MM.1S (cell line): Measurements from ENCODE around the gene TMED8.

Experiments
- DNase-seq: peaks from one replicate; pipeline ENCODE4 v3.0.0-alpha.2; 2015
- H2AFZ ChIP-seq: fragments of 300-600 bp; sonication (generic); 2 replicates; pipeline ENCODE4 v1.6.0; 2016; ENCODE audit warnings: antibody characterized with exemption, low read length
- H3F3A ChIP-seq: fragments of 300-600 bp; sonication (generic); 2 replicates; pipeline ENCODE4 v1.6.1; 2016; ENCODE audit warnings: mild to moderate bottlenecking, antibody characterized with exemption, low read length, moderate library complexity, mixed read lengths; ENCODE audit not compliant: insufficient read depth
- H3K27ac ChIP-seq: fragments of 300-600 bp; sonication (generic); 2 replicates; pipeline ENCODE4 v1.5.1; 2016; ENCODE audit warnings: mild to moderate bottlenecking, low read length
- H3K27me3 ChIP-seq: fragments of 300-600 bp; sonication (generic); replicated peaks from 2 replicates; pipeline ENCODE4 v1.6.0; 2016; ENCODE audit warnings: low read length; ENCODE audit not compliant: insufficient read depth
- H3K36me3 ChIP-seq: fragments of 300-600 bp; sonication (generic); replicated peaks from 2 replicates; pipeline ENCODE4 v1.6.1; 2016; ENCODE audit warnings: mild to moderate bottlenecking, low read length, mixed read lengths; ENCODE audit not compliant: insufficient read depth
- H3K4me1 ChIP-seq: fragments of 300-600 bp; sonication (generic); 2 replicates; pipeline ENCODE4 v1.6.1; 2016; ENCODE audit warnings: low read length, mixed read lengths
- H3K4me2 ChIP-seq: fragments of 300-600 bp; sonication (generic); 2 replicates; pipeline ENCODE4 v1.6.0; 2016; ENCODE audit warnings: low read depth, low read length
- H3K4me3 ChIP-seq: fragments of 300-600 bp; sonication (generic); 2 replicates; pipeline ENCODE4 v1.5.1; 2016; ENCODE audit warnings: low read length, mixed read lengths
- H3K79me2 ChIP-seq: fragments of 300-600 bp; sonication (generic); 2 replicates; pipeline ENCODE4 v1.6.1; 2016; ENCODE audit warnings: mixed run types, low read length, mixed read lengths
- H3K9ac ChIP-seq: fragments of 300-600 bp; sonication (generic); 2 replicates; pipeline ENCODE4 v1.6.1; 2016; ENCODE audit warnings: low read length, mixed read lengths
- H3K9me2 ChIP-seq: fragments of 300-600 bp; sonication (generic); replicated peaks from 2 replicates; pipeline ENCODE4 v1.6.1; 2016; ENCODE audit warnings: mild to moderate bottlenecking, low read length, mixed read lengths; ENCODE audit not compliant: insufficient read depth
- H3K9me3 ChIP-seq: fragments of 300-600 bp; sonication (generic); replicated peaks from 2 replicates; pipeline ENCODE4 v1.6.1; 2016; ENCODE audit warnings: mild to moderate bottlenecking, low read length, mixed read lengths; ENCODE audit not compliant: insufficient read depth
- H4K20me1 ChIP-seq: fragments of 300-600 bp; sonication (generic); 2 replicates; pipeline ENCODE4 v1.6.1; 2016; ENCODE audit warnings: mild to moderate bottlenecking, low read length, moderate library complexity, mixed read lengths; ENCODE audit not compliant: insufficient read depth
- CTCF ChIP-seq: fragments of 300-600 bp; sonication (generic); IDR thresholded peaks from 2 replicates; pipeline ENCODE4 v1.5.1; 2016; ENCODE audit warnings: antibody characterized with exemption, low read length, mixed read lengths
- EZH2 ChIP-seq: fragments of 300-600 bp; sonication (generic); optimal IDR thresholded peaks from 2 replicates; pipeline ENCODE3; 2017; ENCODE audit warnings: low read depth, mild to moderate bottlenecking, antibody characterized with exemption, low read length, mixed read lengths
- EZH2phosphoT487 ChIP-seq: fragments of 300-600 bp; sonication (generic); IDR thresholded peaks from 2 replicates; pipeline ENCODE4 v1.6.1; 2018; ENCODE audit warnings: antibody characterized with exemption, low read length

TMED8 gene

GRCh38 chr14:77323571-77323970, 53.3 kb downstream of the TMED8 start:
- H3K9me3 ChIP-seq = no peaks in the 10 kb centered on the region

DNA sequence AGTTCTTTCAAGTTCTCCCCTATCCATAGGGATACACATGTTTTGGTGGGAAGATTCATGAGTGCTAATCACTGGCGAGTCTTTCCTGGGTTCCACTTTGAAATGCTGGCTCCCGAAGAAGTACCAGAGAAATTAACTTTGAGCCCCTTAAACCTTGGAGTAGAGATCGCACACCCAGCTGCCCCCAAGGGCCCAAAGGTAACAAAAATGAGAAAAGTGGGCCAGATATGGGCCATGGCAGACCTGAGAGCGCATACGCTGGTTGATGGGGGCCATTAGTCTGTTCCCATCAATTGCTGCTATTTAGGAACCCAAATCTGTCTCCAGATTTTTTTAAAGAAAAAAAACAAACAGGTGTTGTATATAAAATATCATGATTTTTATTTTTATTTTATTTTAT, 53.9 kb downstream of the TMED8 start:
- Histone ChIP-seq H3K4me3 (no peak overlapping the region), H4K20me1 (no peaks in the 10 kb centered on the region), H3K9ac (no peak overlapping the region), H3F3A (no peaks in the 10 kb centered on the region), H3K36me3 (no peaks in the 10 kb centered on the region), H3K9me3 (no peaks in the 10 kb centered on the region), H3K4me2 (no peak overlapping the region), H3K27ac (no peak overlapping the region), H3K4me1 (peaks cover 7% of the 10 kb centered on the region; the same call in 1 of the 2 replicates), H3K79me2 (peaks cover 7% of the 10 kb centered on the region), H2AFZ (no peak overlapping the region), H3K9me2 (no peaks in the 10 kb centered on the region), H3K27me3 (no peaks in the 10 kb centered on the region)
- DNase-seq = no peak
- no peak for TF ChIP-seq CTCF
- no peak for TF ChIP-seq EZH2phosphoT487
- TF ChIP-seq EZH2 = no peak

More at GRCh38 chr14:77323571-77323970, 53.3 kb downstream of the TMED8 start:
- H3K27ac ChIP-seq = no peak overlapping the region
- H3K36me3 ChIP-seq = no peaks in the 10 kb centered on the region
- peaks cover 7% of the 10 kb centered on the region; the same call in 1 of the 2 replicates for H3K4me1 ChIP-seq
- no peak for TF ChIP-seq EZH2
- TF ChIP-seq EZH2phosphoT487 = no peak
- TF ChIP-seq CTCF = no peak
- H3F3A ChIP-seq = no peaks in the 10 kb centered on the region
- no peak overlapping the region for H3K9ac ChIP-seq
- no peaks in the 10 kb centered on the region for H3K27me3 ChIP-seq
- peaks cover 7% of the 10 kb centered on the region for H3K79me2 ChIP-seq
- H4K20me1 ChIP-seq = no peaks in the 10 kb centered on the region
- H3K4me3 ChIP-seq = no peak overlapping the region
- no peak overlapping the region for H2AFZ ChIP-seq
- no peak for DNase-seq
- no peak overlapping the region for H3K4me2 ChIP-seq
- H3K9me2 ChIP-seq = no peaks in the 10 kb centered on the region

GRCh38 chr14:77322250-77322902, 54.5 kb downstream of the TMED8 start:
- TF ChIP-seq EZH2 (no peak), CTCF (no peak), EZH2phosphoT487 (no peak)
- peak overlapping the region; percentile 85; the same call in 1 of the 2 replicates for H3K27ac ChIP-seq
- no peak for DNase-seq

More at GRCh38 chr14:77322250-77322902, 54.5 kb downstream of the TMED8 start:
- H2AFZ ChIP-seq = 0 out of 2 replicates have a peak overlapping the region, but pooled peaks have one; percentile 70
- H3K27me3 ChIP-seq = no peaks in the 10 kb centered on the region
- H3K9ac ChIP-seq = peak overlapping the region; percentile 92; the same call in 1 of the 2 replicates
- H3K4me1 ChIP-seq = peaks cover 7% of the 10 kb centered on the region; the same call in 1 of the 2 replicates
- H3K4me2 ChIP-seq = peak overlapping the region; percentile 67
- no peaks in the 10 kb centered on the region for H4K20me1 ChIP-seq
- no peaks in the 10 kb centered on the region for H3K36me3 ChIP-seq
- peaks cover 7% of the 10 kb centered on the region for H3K79me2 ChIP-seq
- no peaks in the 10 kb centered on the region for H3K9me2 ChIP-seq
- no peaks in the 10 kb centered on the region for H3K9me3 ChIP-seq
- no peaks in the 10 kb centered on the region for H3F3A ChIP-seq
- peak overlapping the region; percentile 53; the same call in 1 of the 2 replicates for H3K4me3 ChIP-seq
